ENCODE results near the gene NPTX2. TPM values are rescaled to one million over a fixed set of nuclear protein-coding genes. Genes with fewer than 3 reads are reported as not detected.

The NPTX2 gene
- total RNA-seq, 2 experiments from 2014 or later, result not detected

GRCh38 chr7:98602755-98603398, 14.2 kb upstream of the NPTX2 start:
- Histone ChIP-seq H3K36me3 (ENCODE audit: insufficient read depth, low read length) (no peaks in the 10 kb centered on the region), H3K27ac (ENCODE audit: low read depth, low read length, poor library complexity, severe bottlenecking) (no peak overlapping the region), H3K9me3 (ENCODE audit: low read length) (no peaks in the 10 kb centered on the region), H4K20me1 (ENCODE audit: insufficient read depth, low read length) (no peaks in the 10 kb centered on the region), H3K4me1 (ENCODE audit: insufficient read depth, low read length, poor library complexity, severe bottlenecking) (no peaks in the 10 kb centered on the region), H3K4me3 (ENCODE audit: low read depth, low read length, poor library complexity, severe bottlenecking) (no peak overlapping the region), H3K4me2 (ENCODE audit: low read length) (no peak overlapping the region), H3K79me2 (ENCODE audit: insufficient read depth, low read depth, low read length) (no peaks in the 10 kb centered on the region), H2AFZ (ENCODE audit: low read length) (no peak overlapping the region), H3K9me2 (ENCODE audit: insufficient read depth, low read length) (no peaks in the 10 kb centered on the region)
- POLR2A ChIA-PET, result no interaction called here
- no TSS peak for BruUV-seq (replicated peaks)
- DNase-seq (ENCODE audit: low spot score), result no peak
- no peak for TF ChIP-seq EZH2phosphoT487 (IDR thresholded peaks at IDR 0.05; ENCODE audit: borderline replicate concordance, low read depth, low read length)
- TF ChIP-seq, protein P1, sequence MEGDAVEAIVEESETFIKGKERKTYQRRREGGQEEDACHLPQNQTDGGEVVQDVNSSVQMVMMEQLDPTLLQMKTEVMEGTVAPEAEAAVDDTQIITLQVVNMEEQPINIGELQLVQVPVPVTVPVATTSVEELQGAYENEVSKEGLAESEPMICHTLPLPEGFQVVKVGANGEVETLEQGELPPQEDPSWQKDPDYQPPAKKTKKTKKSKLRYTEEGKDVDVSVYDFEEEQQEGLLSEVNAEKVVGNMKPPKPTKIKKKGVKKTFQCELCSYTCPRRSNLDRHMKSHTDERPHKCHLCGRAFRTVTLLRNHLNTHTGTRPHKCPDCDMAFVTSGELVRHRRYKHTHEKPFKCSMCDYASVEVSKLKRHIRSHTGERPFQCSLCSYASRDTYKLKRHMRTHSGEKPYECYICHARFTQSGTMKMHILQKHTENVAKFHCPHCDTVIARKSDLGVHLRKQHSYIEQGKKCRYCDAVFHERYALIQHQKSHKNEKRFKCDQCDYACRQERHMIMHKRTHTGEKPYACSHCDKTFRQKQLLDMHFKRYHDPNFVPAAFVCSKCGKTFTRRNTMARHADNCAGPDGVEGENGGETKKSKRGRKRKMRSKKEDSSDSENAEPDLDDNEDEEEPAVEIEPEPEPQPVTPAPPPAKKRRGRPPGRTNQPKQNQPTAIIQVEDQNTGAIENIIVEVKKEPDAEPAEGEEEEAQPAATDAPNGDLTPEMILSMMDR (conservative IDR thresholded peaks at IDR 0.05; ENCODE audit: low read length), result no peak
- CTCF ChIA-PET (ENCODE audit: unreplicated experiment), result no interaction called here
- intact Hi-C loops (cut with micrococcal nuclease; ENCODE audit: unreplicated experiment), result no loop called here

DNA sequence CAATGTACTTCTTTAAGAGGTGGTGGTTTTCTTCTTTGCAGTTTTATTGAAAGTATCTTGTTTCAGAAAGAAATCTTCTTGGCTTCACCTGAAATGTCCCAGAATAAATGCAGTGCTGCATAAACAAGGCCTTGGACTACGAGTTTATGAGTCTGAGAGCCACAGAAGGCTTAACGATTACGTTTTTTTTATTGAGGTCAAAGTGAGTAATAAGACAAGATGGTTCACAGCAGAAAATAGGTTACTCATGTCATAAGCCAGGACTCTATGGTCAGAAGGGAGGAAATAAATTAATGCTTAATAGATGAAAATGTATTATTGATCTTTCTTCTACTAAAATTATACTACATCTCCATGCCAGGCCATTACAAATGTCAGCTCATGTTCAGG, 13.7 kb upstream of the NPTX2 start:
- intact Hi-C loops (cut with micrococcal nuclease; ENCODE audit: unreplicated experiment), result no loop called here
- H3K4me1 ChIP-seq (ENCODE audit: insufficient read depth, low read length, poor library complexity, severe bottlenecking), result no peaks in the 10 kb centered on the region
- CTCF ChIA-PET (ENCODE audit: unreplicated experiment), result no interaction called here

More for the DNA sequence above, 13.7 kb upstream of the NPTX2 start:
- no peaks in the 10 kb centered on the region for H3K79me2 ChIP-seq (ENCODE audit: insufficient read depth, low read depth, low read length)
- DNase-seq (ENCODE audit: low spot score), result no peak
- H3K9me3 ChIP-seq (ENCODE audit: low read length), result no peaks in the 10 kb centered on the region
- H2AFZ ChIP-seq (ENCODE audit: low read length), result no peak overlapping the region
- no peaks in the 10 kb centered on the region for H4K20me1 ChIP-seq (ENCODE audit: insufficient read depth, low read length)
- no peaks in the 10 kb centered on the region for H3K9me2 ChIP-seq (ENCODE audit: insufficient read depth, low read length)
- H3K4me2 ChIP-seq (ENCODE audit: low read length), result no peak overlapping the region
- BruUV-seq (replicated peaks), result no TSS peak
- no peaks in the 10 kb centered on the region for H3K36me3 ChIP-seq (ENCODE audit: insufficient read depth, low read length)
- no peak overlapping the region for H3K4me3 ChIP-seq (ENCODE audit: low read depth, low read length, poor library complexity, severe bottlenecking)
- TF ChIP-seq, protein P1 (conservative IDR thresholded peaks at IDR 0.05; ENCODE audit: low read length), result no peak
- TF ChIP-seq EZH2phosphoT487 (IDR thresholded peaks at IDR 0.05; ENCODE audit: borderline replicate concordance, low read depth, low read length), result no peak
- POLR2A ChIA-PET, result no interaction called here
- no peak overlapping the region for H3K27ac ChIP-seq (ENCODE audit: low read depth, low read length, poor library complexity, severe bottlenecking)

All from OCI-LY7 (cell line).